Mesothelial cell of epicardium (in vitro differentiated cells): Measurements from ENCODE around the gene WFS1. TPM values are rescaled to one million over a fixed set of nuclear protein-coding genes. Genes with fewer than 3 reads are reported as not detected.

Experiments
- DNase-seq, 2 experiments: peaks; one replicate each; pipeline ENCODE4 v3.0.0; 2021; ENCODE audit warnings: low spot score in 2 of 2; ENCODE audit not compliant: unreplicated experiment in 2 of 2
- H3K27ac Mint-ChIP-seq: 2 replicates; pipeline ENCODE4 v1.8.0; 2021; ENCODE audit warnings: mixed read lengths
- H3K27me3 Mint-ChIP-seq: 2 replicates; pipeline ENCODE4 v1.8.0; 2021; ENCODE audit warnings: low read depth, mixed read lengths
- H3K36me3 Mint-ChIP-seq: 2 replicates; pipeline ENCODE4 v1.8.0; 2021; ENCODE audit warnings: mixed read lengths
- H3K4me1 Mint-ChIP-seq: 2 replicates; pipeline ENCODE4 v1.8.0; 2021; ENCODE audit warnings: mixed read lengths
- H3K4me3 Mint-ChIP-seq: 2 replicates; pipeline ENCODE4 v1.8.0; 2021; ENCODE audit warnings: mild to moderate bottlenecking, moderate library complexity, mixed read lengths
- H3K9me3 Mint-ChIP-seq: 2 replicates; pipeline ENCODE4 v1.8.0; 2021; ENCODE audit warnings: mixed read lengths
- total RNA-seq: library from RNA; stranded (reverse); gene quantifications from 3 replicates; pipeline ENCODE4 v1.2.1, GENCODE V29; 2021
- TF ChIP-seq, protein P1 (sequence below): fragments of 200-600 bp; sonication (generic); IDR thresholded peaks from one replicate; pipeline ENCODE4 v1.5.0; 2021; ENCODE audit warnings: antibody characterized with exemption; ENCODE audit not compliant: unreplicated experiment

The WFS1 gene
- total RNA-seq, 1 donor from 2014 or later: 34.2 TPM

DNA sequence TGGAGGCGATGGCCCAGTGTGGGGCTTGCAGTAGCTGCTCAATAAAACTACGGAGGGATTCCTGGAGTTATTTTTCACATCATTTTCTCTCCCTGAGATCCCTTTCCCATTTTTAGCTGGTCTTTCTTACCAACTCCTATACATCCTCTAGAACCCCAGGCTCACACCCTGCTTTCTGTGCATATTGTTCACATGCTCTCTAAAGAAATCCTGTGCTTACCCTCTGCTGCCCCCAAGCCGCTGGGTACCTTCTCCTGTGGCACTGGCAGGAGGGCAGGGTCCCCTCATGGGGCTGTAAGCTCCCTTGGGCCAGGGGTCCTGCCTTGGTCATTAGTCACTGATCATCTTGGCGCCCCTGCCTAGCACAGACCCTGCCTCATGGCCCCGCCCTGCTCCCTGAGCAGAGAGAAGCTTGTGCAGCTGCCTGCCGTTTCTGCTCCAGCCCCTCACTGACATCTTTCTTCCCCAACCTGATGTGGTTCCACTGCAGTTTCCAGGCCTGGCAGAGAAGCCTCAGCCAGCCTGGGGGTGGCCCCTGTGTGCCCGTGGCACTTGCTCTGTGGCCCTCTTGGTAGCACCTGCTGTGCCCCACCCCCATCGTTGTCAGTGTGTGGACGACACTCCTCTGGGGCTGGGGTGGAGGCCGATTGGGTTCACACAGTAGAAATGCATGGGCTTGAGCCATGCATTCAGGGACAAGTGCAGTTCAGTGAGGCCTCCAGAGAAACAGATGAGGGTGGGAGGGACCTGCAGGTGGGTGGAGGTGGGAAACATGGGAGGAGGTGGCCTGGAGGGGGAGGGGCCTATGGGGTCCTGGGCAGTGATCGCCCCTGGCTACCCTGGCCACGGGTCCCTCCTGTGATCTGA is 69.5 kb downstream of the WFS1 start:
- TF ChIP-seq, protein P1, sequence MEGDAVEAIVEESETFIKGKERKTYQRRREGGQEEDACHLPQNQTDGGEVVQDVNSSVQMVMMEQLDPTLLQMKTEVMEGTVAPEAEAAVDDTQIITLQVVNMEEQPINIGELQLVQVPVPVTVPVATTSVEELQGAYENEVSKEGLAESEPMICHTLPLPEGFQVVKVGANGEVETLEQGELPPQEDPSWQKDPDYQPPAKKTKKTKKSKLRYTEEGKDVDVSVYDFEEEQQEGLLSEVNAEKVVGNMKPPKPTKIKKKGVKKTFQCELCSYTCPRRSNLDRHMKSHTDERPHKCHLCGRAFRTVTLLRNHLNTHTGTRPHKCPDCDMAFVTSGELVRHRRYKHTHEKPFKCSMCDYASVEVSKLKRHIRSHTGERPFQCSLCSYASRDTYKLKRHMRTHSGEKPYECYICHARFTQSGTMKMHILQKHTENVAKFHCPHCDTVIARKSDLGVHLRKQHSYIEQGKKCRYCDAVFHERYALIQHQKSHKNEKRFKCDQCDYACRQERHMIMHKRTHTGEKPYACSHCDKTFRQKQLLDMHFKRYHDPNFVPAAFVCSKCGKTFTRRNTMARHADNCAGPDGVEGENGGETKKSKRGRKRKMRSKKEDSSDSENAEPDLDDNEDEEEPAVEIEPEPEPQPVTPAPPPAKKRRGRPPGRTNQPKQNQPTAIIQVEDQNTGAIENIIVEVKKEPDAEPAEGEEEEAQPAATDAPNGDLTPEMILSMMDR: no peak
- no peaks in the 10 kb centered on the region for H3K4me1 Mint-ChIP-seq
- H3K9me3 Mint-ChIP-seq: no peaks in the 10 kb centered on the region
- H3K4me3 Mint-ChIP-seq: no peak overlapping the region
- H3K36me3 Mint-ChIP-seq: no peaks in the 10 kb centered on the region
- peaks cover 52% of the 10 kb centered on the region for H3K27me3 Mint-ChIP-seq
- no peak for DNase-seq
- H3K27ac Mint-ChIP-seq: no peak overlapping the region

DNA sequence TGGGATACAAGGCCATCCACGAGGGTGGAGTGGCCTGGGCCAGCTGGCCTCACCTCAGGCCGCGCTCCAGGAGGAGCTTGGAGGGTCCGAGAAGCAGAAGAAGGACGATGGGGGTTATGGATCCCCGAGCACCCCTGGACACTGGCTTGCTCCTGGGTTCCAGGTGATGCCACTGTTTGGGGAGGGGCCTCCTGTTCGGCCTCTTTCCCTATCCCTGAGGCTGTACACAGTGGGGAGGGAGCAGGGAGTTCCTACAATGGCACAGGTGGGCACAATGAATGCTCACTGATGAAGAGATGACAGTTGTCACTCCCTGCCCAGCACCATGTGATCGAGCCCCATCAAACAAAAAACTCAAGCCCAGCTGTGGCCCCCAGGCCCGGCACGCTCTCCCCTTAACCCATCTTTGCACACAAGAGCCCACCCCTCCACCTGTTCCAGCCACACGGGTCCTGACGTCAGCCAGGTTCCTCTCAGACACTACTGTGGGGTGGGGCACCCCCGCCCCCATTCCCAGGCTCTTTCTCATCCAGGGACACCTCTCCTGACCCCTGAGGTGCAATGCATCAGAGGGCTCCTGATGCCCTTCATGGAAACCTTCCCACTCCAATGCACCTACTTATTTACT is 70.3 kb downstream of the WFS1 start:
- Mint-ChIP-seq H3K4me3 (no peak overlapping the region), H3K9me3 (peaks cover 3% of the 10 kb centered on the region), H3K27ac (no peak overlapping the region), H3K4me1 (no peaks in the 10 kb centered on the region), H3K36me3 (no peaks in the 10 kb centered on the region), H3K27me3 (peaks cover 57% of the 10 kb centered on the region)
- DNase-seq: no peak
- TF ChIP-seq, protein P1: no peak

DNA sequence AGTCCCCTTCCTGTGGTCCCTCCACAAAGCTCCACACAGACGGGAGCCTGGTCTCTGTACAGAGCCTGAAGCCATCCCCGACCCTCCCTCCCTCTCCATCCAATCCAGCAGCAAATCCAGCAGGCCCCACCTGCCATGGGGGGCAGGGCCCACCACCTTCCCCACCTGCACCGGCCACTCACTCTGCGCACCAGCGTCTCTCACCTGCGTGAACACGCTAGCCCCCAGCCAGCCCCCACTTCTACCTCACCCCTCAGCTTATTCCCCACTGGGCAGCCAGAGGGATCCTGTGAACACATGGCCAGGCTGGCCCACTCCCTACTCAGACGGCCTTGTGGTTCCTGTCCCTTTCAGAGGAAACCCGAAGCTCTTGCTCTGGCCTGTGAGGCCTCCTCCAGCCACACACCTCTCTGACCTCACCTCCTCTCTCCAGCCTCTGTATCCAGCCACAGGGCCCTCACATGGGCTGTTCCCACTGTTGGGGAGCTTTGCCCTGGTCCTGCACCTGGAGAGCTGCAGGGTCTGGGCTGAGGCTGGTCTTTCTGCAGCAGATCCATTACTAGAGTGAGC is 70.9 kb downstream of the WFS1 start:
- Mint-ChIP-seq H3K36me3 (no peaks in the 10 kb centered on the region), H3K27ac (no peak overlapping the region), H3K4me3 (no peak overlapping the region), H3K9me3 (peaks cover 6% of the 10 kb centered on the region), H3K27me3 (peaks cover 51% of the 10 kb centered on the region), H3K4me1 (no peaks in the 10 kb centered on the region)
- TF ChIP-seq, protein P1: no peak
- no peak for DNase-seq

DNA sequence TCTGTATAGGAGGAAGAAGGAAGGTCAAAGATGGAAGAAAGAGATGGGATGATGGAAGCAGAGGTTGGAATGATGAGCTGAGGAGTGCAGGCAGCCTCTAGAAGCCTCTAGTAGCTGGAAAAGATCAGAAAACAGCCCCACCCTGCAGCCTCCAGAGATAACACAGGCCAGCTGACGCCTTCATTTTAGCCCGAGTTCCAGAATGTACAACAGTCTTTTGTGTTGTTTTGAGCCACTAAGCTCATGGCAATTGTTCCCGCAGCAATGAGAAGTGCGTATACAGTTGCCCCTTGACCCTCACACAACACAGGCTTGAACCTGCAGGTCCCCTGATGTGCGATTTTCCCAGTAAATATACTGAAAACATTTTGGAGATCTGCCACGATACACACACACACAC is 72.0 kb downstream of the WFS1 start:
- H3K27ac Mint-ChIP-seq: no peak overlapping the region
- H3K4me3 Mint-ChIP-seq: no peak overlapping the region
- no peak for DNase-seq
- H3K9me3 Mint-ChIP-seq: peaks cover 6% of the 10 kb centered on the region
- no peaks in the 10 kb centered on the region for H3K36me3 Mint-ChIP-seq
- TF ChIP-seq, protein P1: no peak
- peaks cover 57% of the 10 kb centered on the region for H3K27me3 Mint-ChIP-seq
- H3K4me1 Mint-ChIP-seq: no peaks in the 10 kb centered on the region

DNA sequence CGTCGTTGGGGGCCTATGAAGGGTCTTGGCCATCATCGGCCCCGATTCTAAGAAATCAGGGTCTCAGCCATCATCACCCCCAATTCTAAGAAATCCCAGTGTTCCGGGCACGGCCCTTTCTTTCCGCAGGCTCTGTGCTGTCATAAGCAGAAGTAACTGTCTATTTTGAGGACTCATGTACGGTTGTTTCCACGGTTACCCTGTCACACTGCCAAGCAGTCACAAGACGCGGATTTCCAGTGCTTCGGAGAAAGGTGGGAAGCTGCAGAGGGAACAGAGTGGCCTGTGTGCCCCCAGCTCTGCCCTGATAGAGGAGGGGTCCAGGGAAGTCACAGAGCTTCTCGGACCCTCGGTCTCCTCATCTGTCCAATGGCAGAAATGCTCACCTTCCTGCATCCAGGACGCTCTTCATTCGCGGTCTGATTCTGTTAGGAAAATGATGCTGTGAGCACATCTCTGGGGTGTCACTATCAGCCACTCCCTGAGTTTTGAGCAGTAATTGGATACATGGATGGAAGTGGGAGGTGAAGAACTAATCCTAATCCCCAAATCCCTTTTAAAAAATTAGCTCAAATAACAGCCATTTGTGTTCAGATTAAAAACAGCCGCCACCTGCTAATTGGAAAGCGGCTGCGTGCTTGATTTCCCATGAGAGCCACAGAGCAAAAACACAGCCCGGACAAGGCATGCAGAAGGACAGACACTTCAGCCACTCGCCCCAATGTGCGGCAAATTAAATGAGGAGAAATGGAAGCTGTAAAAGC is 73.1 kb downstream of the WFS1 start:
- Mint-ChIP-seq H3K27ac (no peak overlapping the region), H3K4me3 (no peak overlapping the region), H3K36me3 (no peaks in the 10 kb centered on the region), H3K27me3 (peaks cover 50% of the 10 kb centered on the region), H3K4me1 (no peaks in the 10 kb centered on the region), H3K9me3 (peaks cover 6% of the 10 kb centered on the region)
- TF ChIP-seq, protein P1: no peak
- no peak for DNase-seq
